HUES6 (cell line): ENCODE data around the gene RAD51B.

Experiments used
- H3K27ac ChIP-seq: 2 replicates; pipeline ENCODE4 v1.7.0; 2013; ENCODE audit warnings: low read depth, mild to moderate bottlenecking, low read length, inconsistent platforms
- H3K27me3 ChIP-seq: 2 replicates; pipeline ENCODE4 v1.6.1; 2013; ENCODE audit warnings: low read length; ENCODE audit not compliant: control insufficient read depth, insufficient read depth
- H3K36me3 ChIP-seq: 2 replicates; pipeline ENCODE4 v1.6.1; 2013; ENCODE audit warnings: low read length; ENCODE audit not compliant: control insufficient read depth, insufficient read depth
- H3K4me1 ChIP-seq: 2 replicates; pipeline ENCODE4 v1.6.1; 2013; ENCODE audit warnings: low read length; ENCODE audit not compliant: control insufficient read depth, insufficient read depth
- H3K4me3 ChIP-seq: 2 replicates; pipeline ENCODE4 v1.5.1; 2013; ENCODE audit warnings: low read depth, low read length
- H3K9ac ChIP-seq: one replicate; pipeline ENCODE4 v1.6.1; 2013; ENCODE audit warnings: mild to moderate bottlenecking, low read length
- H3K9me3 ChIP-seq: 2 replicates; pipeline ENCODE4 v1.6.1; 2013; ENCODE audit warnings: low read depth, low read length; ENCODE audit not compliant: control insufficient read depth, insufficient read depth

The RAD51B gene

DNA sequence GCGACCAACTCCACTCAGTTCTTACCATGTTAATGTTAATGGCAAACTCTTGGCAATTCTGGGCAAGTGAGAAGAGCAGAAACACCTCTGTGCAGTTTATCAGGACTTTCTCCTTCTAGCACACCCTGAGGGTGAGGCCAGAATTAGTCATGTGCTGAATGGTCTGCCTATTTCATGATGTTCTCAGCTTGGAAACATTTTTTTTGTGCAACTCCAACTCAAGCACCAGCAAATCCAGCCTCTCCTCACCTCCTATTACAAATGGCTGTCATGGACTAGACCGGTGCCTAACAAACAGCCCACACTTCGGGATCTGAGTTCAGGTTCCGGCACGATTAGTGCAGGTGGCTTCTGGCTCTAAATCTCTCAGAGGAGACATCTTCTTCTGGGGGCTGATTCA is 727.3 kb downstream of the RAD51B start:
- no peaks in the 10 kb centered on the region for H3K36me3 ChIP-seq
- no peaks in the 10 kb centered on the region for H3K27me3 ChIP-seq
- H3K4me3 ChIP-seq: no peak overlapping the region
- H3K27ac ChIP-seq: no peak overlapping the region
- H3K9ac ChIP-seq: no peak overlapping the region
- H3K4me1 ChIP-seq: peaks cover 40% of the 10 kb centered on the region
- no peaks in the 10 kb centered on the region for H3K9me3 ChIP-seq

DNA sequence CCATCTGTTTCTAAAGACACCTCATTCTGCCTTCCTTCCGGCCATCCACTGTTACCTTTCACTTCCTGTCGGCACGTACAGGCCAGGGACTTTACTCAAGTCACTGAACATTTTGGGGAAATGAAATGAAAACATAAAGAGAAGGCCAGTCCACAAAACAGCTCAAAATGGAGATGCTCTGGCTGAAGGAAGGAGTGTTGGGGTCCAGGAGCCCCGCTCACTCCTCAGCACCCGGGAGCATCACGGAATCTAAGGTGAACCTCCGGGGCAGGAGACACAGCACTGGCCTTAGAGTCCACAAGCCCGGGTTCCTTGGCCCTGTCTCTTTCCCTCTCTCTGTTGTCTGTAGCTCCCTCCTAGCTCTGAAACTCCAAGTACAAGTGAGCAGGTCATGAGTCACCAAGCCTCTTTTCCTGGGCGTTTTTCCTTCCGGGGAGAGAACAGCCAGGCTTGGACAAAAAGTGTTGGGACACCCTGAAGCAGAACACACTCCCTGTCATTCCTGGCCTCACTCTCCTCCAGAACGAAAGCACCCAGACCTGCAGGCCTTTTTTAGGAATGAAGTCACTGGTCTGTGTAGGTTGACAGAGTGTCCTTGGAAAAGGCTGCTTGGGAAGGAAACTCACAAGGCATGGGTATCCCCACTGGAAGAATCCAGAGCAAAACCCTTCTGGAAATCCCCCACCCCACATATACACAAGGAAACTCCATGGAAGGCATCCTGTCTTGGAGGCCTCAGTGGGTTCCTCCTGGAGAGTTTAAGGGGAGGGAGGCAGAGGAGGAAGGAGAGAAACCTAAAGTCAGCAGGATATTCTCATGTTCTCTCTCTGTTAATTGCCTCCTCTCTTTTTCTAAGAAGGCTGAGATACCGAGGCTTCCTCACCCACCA is 728.0 kb downstream of the RAD51B start:
- H3K27ac ChIP-seq: peak overlapping the region; percentile 25; the same call in 1 of the 2 replicates

DNA sequence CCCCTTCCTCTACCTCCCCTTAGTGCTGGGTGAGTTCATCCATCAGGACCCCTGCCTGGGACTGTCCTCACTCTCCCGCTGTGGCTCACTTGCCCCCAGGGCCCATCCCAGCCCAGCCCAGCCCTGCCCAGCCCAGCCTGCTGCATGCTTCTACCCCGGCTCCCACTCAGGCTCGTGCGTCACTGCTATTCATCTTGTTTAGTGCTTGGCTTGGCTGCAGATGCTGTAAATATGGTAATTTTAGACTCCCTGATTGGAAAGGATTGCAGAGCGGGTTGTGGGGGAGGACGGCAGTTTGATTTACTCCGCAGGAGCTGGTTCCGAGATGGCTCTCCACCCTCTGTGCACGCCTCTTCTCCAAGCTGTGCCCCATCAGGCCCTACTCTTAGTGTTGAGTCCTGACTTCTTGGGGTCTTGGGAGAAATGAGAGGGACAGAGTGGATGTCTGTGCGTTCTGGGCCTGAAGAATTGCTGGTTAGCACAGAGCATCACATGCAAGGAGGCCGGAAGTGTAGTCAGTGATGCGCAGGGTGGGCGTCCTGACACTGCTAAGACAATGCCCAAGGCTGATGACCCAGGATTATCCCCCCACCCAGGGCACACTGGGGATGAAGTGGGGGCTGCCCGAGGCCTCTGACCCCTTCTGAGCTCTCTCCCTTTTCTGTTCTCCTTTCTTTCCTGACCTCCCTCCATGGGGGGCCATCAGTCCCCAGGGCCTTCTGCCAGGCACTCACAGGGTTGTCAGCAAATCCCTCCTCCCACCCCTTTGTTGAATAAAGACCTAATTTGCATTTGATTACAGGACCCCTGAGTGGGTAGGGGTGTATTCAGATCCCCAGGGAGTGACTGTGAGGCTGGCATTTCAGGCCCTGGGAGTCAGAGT is 728.9 kb downstream of the RAD51B start:
- Histone ChIP-seq H3K4me3 (peak overlapping the region; percentile 2; the same call in 1 of the 2 replicates), H3K36me3 (no peaks in the 10 kb centered on the region), H3K9me3 (no peaks in the 10 kb centered on the region), H3K27me3 (no peaks in the 10 kb centered on the region), H3K27ac (peak overlapping the region; percentile 25; the same call in 1 of the 2 replicates), H3K4me1 (peaks cover 40% of the 10 kb centered on the region), H3K9ac (peak overlapping the region; percentile 11)

More for the DNA sequence above, 728.0 kb downstream of the RAD51B start:
- Histone ChIP-seq H3K9me3 (no peaks in the 10 kb centered on the region), H3K9ac (no peak overlapping the region), H3K4me1 (peaks cover 40% of the 10 kb centered on the region), H3K36me3 (no peaks in the 10 kb centered on the region), H3K4me3 (no peak overlapping the region; the same call in 1 of the 2 replicates), H3K27me3 (no peaks in the 10 kb centered on the region)

GRCh38 chr14:68550338-68550715 is 730.7 kb downstream of the RAD51B start:
- Histone ChIP-seq H3K9ac (no peak overlapping the region), H3K36me3 (no peaks in the 10 kb centered on the region), H3K4me3 (no peak overlapping the region), H3K4me1 (peaks cover 47% of the 10 kb centered on the region), H3K27ac (no peak overlapping the region), H3K27me3 (no peaks in the 10 kb centered on the region), H3K9me3 (no peaks in the 10 kb centered on the region)

GRCh38 chr14:68551045-68551683 is 731.6 kb downstream of the RAD51B start:
- H3K36me3 ChIP-seq: no peaks in the 10 kb centered on the region
- no peak overlapping the region for H3K27ac ChIP-seq
- H3K4me1 ChIP-seq: peaks cover 47% of the 10 kb centered on the region

DNA sequence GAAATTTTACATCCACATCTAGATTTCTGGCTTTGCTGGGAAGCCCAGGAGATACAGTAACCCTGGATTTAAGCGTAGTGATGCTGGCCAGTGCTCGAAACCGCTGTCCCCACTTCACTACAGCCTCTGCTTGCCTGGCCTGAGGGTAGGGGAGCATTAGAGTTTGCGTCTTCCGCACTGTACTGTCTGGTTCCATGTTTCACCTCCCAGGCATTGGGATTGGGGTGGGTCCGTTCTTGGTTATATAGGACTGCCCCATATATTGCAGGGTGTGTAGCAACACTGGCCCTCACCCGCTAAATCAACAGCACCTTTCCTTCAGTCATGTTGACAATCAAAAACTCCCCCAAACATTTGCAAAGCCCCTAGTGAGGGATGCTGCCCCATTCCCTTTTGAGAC is 732.5 kb downstream of the RAD51B start:
- Histone ChIP-seq H3K27me3 (no peaks in the 10 kb centered on the region), H3K9me3 (no peaks in the 10 kb centered on the region), H3K9ac (no peak overlapping the region), H3K36me3 (no peaks in the 10 kb centered on the region), H3K4me1 (peaks cover 47% of the 10 kb centered on the region), H3K27ac (no peak overlapping the region), H3K4me3 (no peak overlapping the region)

More at GRCh38 chr14:68551045-68551683, 731.6 kb downstream of the RAD51B start:
- no peak overlapping the region for H3K9ac ChIP-seq
- no peaks in the 10 kb centered on the region for H3K9me3 ChIP-seq
- H3K27me3 ChIP-seq: no peaks in the 10 kb centered on the region
- no peak overlapping the region for H3K4me3 ChIP-seq

GRCh38 chr14:68552602-68553001 is 733.0 kb downstream of the RAD51B start:
- no peak overlapping the region for H3K9ac ChIP-seq
- no peaks in the 10 kb centered on the region for H3K9me3 ChIP-seq
- H3K36me3 ChIP-seq: no peaks in the 10 kb centered on the region
- H3K27me3 ChIP-seq: no peaks in the 10 kb centered on the region
- H3K4me3 ChIP-seq: no peak overlapping the region
- H3K27ac ChIP-seq: no peak overlapping the region
- H3K4me1 ChIP-seq: peaks cover 42% of the 10 kb centered on the region

DNA sequence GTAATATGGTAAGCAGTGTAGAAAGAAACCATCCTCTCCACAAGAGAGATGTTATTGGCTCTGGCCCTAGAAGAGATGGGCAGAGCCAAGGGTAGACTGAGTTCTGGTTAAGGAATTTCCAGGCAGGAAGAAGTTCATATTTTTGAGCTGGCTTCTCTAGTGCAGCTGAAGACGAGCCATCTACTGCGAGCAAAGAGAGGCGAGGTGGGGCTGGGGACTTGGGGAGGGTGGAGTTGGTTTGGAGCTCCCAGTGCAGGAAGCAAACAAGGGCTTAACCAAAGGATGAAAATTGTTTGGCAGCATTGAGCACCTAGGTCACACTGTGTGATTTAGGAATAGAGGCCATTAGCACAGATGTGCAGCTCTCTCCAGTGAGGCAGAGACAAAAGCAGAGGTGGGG is 733.7 kb downstream of the RAD51B start:
- Histone ChIP-seq H3K36me3 (no peaks in the 10 kb centered on the region), H3K9me3 (0 out of 2 replicates have a peak, but pooled peaks cover under 1% of the 10 kb centered on the region), H3K27me3 (no peaks in the 10 kb centered on the region), H3K27ac (no peak overlapping the region), H3K4me1 (peaks cover 35% of the 10 kb centered on the region), H3K4me3 (no peak overlapping the region), H3K9ac (no peak overlapping the region)

DNA sequence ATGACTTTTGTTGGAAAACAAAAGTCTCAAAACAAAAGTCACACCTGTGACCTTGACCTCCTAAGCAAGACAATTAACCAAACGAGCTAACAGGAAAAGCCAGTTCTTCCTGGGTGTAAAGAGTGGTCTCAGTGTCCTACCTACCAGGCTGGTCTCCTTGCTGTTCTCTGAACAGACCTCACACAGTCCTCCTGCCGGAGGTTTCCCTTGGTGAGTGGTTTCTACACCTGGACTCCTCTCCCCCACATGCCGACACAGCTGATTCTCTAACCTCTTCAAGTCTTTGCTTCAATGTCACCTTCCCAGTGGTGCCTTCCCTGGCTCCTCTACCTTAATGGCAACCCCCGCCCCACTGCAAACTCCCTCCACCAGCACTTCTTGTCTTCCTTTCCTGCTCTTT is 734.7 kb downstream of the RAD51B start:
- no peaks in the 10 kb centered on the region for H3K27me3 ChIP-seq
- H3K9ac ChIP-seq: no peak overlapping the region
- no peak overlapping the region for H3K4me3 ChIP-seq
- no peaks in the 10 kb centered on the region for H3K36me3 ChIP-seq
- peaks cover 4% of the 10 kb centered on the region; the same call in 1 of the 2 replicates for H3K9me3 ChIP-seq
- no peak overlapping the region for H3K27ac ChIP-seq
- peaks cover 26% of the 10 kb centered on the region for H3K4me1 ChIP-seq

GRCh38 chr14:68556253-68556652 is 736.7 kb downstream of the RAD51B start:
- peaks cover 10% of the 10 kb centered on the region for H3K4me1 ChIP-seq
- H3K27ac ChIP-seq: no peak overlapping the region
- H3K27me3 ChIP-seq: no peaks in the 10 kb centered on the region
- no peak overlapping the region for H3K4me3 ChIP-seq
- H3K9ac ChIP-seq: no peak overlapping the region
- H3K36me3 ChIP-seq: no peaks in the 10 kb centered on the region
- H3K9me3 ChIP-seq: peaks cover 4% of the 10 kb centered on the region; the same call in 1 of the 2 replicates
